GM18861 (cell line): ENCODE measurements around the gene DUS4L.

Experiments
- ATAC-seq: cut with Tn5 transposase; IDR thresholded peaks from one replicate; pipeline ENCODE4 v1.9.1; 2021; ENCODE audit not compliant: unreplicated experiment

Gene DUS4L

GRCh38 chr7:107579885-107580715, 16.3 kb downstream of the DUS4L start, which contains the start of gene BCAP29:
TSS of gene BCAP29 (plus strand) at chr7:107580246. CDS start at chr7:107580773, 527 bp downstream.
- peak; percentile 82 for ATAC-seq

DNA sequence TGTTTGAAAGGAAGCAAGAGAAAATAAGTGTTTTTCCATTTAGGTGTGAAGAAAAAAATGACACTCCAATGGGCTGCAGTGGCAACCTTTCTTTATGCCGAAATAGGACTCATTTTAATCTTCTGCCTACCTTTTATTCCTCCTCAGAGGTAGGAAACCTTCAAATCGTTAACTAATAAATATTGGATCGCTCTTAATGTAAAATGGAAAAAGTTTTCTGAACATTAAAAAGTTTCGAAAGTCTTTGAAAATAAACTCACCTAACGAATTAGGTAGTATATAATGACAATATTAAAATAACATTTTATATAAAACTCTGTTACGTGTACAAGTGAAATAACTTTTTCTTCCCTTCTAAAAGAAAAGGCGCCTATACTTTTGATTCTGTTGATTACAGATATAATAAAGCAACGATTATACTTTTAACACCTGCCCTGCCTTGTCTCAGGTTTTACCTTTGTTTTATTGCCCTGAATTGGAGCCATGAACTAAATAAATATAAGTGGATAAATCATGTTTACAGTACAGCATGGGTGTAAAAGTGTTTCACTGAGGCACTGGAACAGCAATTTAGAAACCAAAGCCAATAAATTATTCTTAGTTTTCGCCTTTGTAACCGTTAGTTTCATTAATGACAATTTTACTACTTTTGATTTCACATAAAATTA, 17.1 kb downstream of the DUS4L start:
- ATAC-seq = no peak

DNA sequence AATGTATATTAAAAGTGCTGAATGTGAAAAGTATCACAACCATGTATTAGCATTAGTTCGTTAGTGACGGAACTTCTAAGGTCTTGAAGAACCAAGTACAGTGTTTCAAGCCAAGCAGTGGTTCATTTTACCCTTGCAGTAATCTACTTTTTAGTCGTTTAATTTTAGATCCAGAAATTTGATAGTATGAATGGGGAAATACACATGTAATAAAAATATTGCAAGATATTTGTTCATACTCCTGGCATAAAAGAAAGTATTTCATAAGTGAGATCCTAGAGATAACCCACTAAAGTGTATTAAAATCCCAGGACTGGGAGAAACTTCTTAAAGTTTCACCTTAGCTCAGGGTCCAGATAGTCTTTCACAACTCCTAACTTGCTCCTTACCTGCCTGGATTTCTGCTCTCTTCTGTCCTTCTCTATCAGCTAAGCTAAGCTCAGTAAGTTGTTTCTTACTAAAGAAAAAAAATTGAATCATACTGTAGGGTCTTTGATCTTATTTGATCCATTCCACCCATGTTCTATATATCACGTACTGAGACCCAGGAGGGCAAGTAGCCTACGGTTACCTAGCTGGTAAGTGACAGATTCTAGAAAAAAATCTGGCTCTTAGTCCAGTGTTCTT, 17.7 kb downstream of the DUS4L start:
- no peak for ATAC-seq

GRCh38 chr7:107582875-107583274, 19.1 kb downstream of the DUS4L start:
- ATAC-seq = no peak

GRCh38 chr7:107584716-107585115, 20.9 kb downstream of the DUS4L start:
- ATAC-seq = no peak

DNA sequence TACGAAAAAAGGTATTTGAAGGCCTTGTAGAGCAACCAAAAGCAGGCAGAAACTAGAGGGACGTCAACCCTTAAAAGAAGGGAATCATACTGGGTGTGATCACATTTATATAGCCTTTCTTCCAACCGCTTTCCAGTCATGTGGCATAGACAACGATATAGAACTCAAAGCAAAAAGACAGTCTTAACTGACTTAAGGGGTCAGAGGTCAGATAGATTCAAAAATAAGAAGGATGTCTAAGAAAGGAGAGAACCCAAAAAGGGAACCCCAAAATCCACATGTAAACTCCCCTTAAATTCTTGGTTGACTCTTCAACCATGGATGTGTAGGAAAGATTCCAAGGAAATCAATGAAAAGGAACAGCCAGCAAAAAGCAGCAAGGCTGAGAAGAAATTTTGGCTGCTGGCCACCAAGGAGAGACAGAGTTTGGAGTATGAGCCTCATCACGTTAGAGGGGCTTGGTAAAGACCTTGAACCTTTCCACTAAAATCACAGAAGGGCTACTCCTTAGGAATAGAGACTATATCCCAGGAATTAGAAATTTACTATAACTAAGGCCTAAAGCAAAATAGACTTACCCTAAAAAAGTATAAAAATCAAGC, 24.9 kb downstream of the DUS4L start:
- no peak for ATAC-seq

DNA sequence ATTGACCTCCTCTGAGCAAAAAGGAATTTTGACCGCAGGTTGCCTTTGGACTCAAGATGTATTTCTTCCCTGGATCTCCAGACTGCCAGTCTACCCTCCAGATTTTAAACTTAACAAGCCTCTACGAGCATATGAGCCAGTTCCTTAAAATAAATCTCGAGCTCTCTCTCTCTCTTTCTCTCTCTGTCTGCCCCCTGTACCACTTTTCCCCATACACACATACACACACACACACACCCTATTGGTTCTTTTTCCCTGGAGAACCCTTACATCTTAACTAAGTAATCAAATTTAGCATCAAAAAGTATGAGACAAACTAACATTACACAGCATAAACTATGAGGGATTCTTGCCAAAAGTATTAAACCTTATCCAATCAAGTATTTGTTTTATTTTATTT, 27.6 kb downstream of the DUS4L start:
- no peak for ATAC-seq

DNA sequence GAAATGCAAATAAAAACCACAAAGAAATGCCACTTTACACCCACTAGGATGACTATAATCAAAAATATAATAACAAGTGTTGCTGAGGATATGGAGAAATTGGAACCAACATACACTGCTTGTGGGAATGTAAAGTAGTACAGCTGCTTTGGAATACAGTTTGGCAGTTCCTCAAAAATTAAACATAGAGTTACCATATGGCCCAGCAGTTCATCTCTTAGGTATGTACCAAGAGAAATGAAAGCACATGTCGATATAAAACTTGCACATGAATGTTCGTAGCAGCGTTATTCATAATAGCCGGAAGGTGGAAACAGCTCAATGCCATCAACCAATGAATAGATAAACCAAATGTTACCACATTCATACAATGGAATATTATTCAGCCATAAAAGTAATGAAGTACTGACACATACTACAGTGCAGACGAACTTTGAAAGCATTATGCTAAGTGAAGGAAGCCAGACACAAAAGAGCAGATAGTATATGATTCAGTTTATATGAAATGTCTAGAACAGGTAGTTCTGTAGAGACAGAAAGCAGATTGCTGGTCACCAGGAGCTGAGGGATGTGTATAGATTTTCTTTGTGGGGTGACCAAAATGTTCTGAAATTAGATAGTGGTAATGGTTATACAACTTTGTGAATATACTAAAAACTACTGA, 28.7 kb downstream of the DUS4L start:
- no peak for ATAC-seq

- ATAC-seq = no peak
These were observed 29.2 kb downstream of the DUS4L start for GRCh38 chr7:107593025-107593410.

DNA sequence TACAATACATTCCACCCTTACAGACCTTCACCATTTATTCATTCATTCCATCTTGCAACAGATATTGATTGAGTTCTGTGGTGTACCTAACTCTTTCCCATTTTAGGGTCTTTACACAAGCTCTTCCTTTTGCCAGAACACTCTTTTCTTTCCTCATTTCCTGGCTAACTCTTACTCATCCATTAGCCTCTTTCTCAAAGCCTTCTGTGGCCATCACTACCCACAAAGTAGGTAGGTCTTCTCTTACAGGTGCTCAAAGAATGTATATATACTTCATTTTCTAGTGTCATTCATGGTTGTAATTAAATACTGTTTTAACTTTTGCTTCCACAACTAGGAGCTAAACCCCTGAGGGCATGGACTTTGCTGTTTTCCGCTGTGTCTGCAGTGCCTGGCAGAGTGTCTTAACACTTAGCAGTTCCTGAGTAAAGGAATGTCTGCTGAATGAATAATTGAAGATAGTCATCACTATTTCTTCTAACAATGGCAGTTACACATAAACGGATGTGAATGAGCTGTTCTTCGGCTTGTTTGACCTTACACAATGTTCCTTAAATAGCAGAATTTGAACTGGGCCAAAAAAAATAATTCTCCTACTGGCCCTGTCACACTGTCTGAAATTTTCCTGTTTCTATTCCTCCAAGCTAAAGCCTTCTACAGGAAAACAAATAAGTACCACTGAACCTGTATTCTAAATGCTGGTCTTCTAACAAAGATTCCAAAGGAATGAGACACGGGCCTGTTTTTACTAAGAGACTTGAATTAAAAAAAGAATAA, 31.4 kb downstream of the DUS4L start:
- ATAC-seq = no peak

DNA sequence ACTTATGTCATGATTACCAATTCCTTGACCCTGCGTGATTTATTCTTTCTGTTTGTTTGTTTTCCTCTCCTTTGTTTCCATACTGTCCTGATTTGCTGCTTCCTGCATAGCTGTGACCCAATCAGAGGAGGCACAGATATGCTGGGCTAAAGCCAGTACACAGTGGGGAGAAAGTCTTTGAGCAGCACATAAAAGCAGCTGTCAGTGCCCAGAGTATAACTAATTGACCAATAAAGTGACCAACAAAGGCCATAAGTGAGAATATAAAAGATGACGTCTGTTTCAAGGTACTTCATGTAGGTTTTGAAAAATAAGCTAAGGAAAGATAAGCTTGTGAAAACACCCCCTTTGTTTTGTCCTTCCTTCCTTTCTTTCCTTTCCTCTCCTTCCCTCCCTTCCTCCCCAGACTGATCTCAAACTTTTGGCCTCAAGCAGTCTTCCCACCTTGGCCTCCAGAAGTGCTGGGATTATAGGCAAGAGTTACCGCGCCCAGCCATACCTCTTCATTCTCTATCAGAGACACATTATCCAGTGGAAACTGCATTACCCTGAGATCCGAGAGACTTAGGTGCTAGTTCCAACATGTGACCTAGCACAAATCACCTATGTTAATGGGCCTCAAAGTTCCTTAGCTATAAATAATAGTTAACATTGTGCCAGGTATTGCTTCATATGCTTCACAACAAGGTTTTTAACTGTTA, 33.3 kb downstream of the DUS4L start:
- ATAC-seq = no peak

DNA sequence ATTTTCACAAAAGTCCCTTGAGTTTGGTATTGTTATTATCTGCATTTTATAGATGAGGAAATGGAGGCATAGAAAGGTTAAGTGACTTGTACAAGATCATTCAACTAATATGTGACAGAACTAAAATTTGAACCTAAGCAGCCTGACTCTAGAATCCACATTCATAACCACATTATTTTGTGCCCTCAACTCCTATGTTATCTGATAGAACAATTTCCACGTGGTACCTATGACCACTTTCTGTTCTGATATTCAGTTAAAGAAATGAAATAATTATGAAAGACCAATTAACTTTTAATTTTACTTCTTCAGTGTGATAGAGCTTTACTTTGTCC, 33.8 kb downstream of the DUS4L start:
- no peak for ATAC-seq

- ATAC-seq = no peak
These were observed 34.2 kb downstream of the DUS4L start for GRCh38 chr7:107597953-107598352.

DNA sequence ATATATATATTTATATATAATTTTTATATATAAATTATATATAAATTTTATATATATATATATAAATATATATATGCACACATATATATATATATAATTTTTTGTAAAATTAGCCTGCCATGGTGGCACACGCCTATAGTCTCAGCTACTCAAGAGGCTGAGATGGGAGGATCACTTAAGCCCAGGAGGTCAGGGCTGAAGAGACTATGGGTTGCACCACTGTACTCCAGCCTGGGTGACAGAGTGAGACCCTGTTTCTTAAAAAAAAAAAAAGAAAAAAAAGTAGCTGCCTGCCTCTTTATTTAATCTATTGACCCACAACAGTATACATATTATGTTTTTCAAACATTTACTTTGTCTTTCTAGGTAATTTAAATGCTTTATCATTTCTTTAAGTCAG, 35.5 kb downstream of the DUS4L start:
- ATAC-seq = no peak

GRCh38 chr7:107600816-107601215, 37.0 kb downstream of the DUS4L start:
- ATAC-seq = no peak

DNA sequence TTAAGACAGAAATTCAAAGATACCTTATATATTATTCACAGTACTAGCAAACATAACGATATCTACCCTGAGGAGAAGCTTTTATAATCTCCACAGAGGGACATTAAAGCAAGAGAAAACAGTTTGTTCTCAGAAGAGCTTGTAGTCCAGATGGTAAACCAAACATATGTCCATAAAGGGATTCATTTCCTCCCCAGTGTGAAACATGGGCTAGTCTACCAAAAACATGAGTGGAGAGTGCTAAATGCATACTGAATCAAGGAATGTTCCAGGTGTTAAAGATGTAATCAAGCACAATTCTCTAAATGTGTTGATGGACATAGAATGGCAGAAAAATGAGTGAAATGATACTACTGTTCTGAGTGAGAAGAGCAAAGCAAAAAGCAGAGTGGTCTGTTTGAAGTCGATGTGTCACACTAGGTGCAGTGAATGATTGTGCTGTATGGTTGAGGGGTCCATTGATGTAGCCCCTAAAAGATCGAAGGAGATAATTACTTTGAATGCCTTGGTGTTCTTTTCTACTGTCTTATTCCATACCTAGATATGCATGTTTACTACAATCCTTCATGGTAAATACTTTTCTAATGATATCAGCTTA, 41.5 kb downstream of the DUS4L start:
- ATAC-seq = no peak

DNA sequence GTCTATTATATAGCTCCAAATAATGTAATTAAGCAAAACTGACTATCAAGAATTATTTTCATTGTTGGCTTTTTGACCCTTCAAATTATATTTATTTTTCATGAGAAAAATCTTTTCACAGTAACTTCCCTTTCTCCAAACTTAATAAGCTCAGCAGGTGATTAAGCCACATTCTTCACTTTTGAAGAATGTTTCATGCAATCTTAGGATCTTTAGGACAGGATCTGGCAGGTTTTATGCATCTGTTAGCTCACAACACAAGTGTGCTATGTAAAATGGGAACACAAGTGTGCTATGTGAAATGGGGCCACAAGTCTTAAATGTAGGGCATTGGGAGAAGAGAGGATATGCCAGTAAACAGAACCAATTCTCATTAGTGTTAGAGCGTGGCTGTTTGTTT, 42.5 kb downstream of the DUS4L start:
- no peak for ATAC-seq

DNA sequence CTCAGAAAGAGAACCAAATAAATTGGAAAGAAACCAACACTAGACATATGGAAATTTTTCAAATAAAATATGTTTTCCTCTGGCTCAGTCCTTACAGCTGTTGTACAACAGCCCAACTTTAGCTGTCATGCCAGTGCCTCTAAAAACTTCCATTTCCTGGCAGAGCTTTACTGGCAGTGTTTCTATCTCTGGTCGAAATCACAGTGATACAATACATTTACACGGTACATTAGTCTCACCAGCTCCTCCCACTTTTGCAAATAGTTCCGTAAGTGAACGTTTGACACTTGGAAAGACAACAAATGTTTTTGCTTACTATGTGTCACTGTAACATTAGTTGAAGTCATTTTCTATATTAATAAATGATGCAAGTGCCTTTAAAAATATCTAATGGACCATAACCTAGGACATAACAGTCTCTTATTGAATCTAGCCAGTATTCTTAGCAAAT, 46.1 kb downstream of the DUS4L start:
- ATAC-seq = no peak

GRCh38 chr7:107610323-107610722, 46.6 kb downstream of the DUS4L start:
- no peak for ATAC-seq
